SKM-1 treated with dmso at 0.1 percent for 144 hours (cell line): ENCODE data around the gene CBX4.
A peak's percentile ranks its signal among the peaks of the same experiment; 100 is the strongest.

Experiments used
- DNase-seq: peaks from one replicate; lab custom pipeline; 2025; ENCODE audit not compliant: unreplicated experiment; lab: John Stamatoyannopoulos, UW

CBX4 gene

GRCh38 chr17:79831265-79832217 is 7.7 kb downstream of the CBX4 start:
- DNase-seq, result no peak

- no peak for DNase-seq
These were observed 8.4 kb downstream of the CBX4 start for GRCh38 chr17:79830763-79831264.

DNA sequence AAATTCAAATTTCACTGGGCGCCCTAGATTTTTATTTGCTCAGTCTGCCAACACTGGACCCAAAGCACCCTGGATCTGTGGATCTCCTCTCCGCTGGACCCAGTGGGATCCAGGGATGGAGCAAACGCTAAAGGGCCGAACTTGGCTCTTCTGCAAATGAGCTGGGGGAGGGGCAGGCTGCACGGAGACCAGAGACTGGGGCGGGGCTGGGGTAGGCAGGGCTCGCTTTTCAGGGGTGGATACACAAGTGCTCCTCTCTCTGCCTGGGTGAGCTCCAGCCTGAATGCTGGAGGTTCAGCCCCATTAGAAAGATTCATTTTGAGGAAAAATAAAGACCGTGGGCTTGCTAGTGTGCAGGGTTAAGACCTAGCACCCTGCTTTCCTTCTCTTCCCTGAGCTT is 8.9 kb downstream of the CBX4 start:
- DNase-seq, result no peak

- DNase-seq, result no peak
These were observed 9.8 kb downstream of the CBX4 start for GRCh38 chr17:79829457-79829856.

DNA sequence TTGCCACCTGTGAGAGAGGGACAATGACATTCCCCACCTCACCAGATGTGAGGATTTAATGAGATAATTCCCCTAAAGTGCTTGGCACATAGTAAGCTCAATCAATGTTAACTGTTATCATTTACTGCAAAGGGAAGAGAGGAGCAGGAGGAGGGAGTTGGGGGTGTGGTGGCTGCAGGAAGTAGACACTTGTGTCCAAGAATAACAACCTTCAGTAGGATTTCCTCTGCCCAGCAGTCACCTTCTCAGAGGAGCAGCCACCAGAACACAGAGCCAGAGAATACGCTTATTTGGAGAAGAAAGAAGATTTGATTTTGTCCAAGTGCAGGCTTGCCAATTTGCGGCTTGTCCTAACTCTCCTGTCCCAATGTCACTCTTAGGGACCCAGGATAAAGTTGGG is 10.2 kb downstream of the CBX4 start:
- no peak for DNase-seq

DNA sequence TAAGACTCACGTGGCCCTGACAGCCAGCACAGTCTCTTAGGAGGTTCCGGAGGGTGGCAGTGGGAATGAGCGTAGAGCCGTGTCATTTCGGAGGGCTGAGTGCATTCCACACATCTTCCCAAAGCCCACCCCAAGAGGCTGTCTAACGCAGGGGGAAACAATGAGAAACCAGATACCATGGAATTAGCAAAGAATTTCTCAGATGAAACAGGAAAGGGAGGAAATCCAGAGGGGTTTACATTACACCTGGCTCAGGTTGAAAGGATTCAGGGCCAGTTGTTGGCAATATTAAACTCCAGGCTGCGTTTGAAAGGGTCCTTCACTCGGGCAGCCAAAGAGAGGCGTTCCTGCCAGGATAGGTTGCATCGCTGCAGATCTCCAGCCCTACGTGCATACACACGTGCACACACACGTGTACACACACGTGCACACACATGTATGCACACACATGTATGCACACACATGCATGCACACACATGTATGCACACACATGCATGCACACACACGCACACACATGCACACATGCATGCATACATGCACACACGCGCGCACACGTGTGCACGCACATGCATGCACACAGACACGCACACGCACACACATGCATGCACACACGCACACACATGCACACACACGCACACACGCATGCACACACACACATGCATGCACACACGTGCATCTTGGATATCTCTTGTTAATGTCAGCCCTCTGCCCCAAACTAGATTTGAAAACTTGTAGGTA is 12.2 kb downstream of the CBX4 start:
- no peak for DNase-seq

- DNase-seq, result peak; percentile 75
These were observed 13.0 kb downstream of the CBX4 start for GRCh38 chr17:79826204-79826680.

DNA sequence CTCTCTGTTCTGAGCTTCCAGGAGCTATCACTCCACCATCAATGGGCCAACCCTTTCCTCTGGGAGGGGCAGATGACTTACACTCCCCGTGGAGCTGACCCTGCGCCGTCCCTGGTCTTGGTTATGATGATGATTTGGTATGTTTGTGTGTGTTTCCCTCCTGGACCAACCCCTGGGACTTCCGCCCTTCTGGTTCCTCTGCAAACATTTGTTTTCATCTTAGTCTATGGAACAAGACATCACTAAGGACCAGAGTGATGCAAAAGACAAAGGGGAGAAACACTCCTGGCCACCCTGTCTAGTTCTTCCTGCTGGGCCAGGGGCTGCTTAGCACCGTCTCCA is 13.7 kb downstream of the CBX4 start:
- DNase-seq, result no peak

DNA sequence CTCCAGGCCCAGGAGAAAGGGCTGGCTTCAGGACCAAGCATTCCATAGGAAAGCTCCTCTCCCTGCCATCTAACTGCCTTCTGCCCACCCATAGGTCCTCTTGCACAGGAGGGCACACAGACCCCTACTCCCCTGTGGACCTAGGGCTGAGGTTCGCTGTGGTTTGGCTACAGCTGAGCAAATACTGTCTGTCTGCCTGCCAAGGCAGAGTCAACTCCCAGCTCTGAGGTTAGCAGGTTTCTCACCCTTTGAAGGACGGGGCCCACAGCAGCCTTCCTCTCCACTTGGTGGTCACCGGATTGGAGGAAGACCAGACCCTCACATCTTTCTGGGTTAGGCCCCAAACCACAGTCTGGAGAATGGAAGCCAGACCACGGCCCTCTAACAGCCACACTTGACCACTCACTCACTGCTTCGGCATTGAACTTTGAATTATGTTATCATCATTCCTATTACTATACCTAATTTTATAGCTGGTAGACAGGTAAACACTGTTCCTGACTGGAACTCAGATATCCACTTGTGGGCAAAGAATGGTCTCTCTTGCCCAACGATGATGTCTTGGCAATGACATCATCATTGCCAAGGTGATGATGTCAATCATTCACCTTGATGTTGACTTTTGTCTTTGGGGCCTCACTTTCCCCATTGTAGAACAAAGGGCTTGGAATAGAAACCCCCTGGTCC is 14.2 kb downstream of the CBX4 start:
- no peak for DNase-seq

GRCh38 chr17:79824234-79824633 is 15.0 kb downstream of the CBX4 start:
- no peak for DNase-seq

DNA sequence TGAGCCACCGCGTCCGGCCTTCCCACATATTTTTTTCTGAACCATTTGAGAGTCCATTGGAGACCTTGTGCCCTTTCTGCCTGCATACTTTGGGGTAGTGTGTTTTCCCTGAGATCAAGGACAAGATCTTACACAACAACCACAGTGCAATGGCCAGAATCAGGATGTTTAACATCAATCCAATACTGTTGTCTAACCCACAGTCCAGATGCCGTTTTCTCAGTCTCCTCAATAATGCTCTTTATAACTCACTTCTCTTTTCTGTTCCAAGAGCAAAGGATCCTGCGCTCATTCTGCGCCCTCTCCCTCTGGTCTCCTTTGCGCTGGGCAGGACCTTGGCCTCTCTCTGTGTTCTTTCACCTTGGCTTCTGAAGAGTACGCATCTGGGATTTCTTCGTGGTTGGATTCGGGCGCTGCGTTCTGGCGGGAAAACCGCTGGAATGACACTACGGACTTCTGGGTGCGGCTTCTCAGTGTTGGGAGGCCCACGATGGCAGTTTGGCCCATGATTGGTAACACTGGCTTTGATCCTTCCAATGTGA is 16.6 kb downstream of the CBX4 start:
- DNase-seq, result no peak

DNA sequence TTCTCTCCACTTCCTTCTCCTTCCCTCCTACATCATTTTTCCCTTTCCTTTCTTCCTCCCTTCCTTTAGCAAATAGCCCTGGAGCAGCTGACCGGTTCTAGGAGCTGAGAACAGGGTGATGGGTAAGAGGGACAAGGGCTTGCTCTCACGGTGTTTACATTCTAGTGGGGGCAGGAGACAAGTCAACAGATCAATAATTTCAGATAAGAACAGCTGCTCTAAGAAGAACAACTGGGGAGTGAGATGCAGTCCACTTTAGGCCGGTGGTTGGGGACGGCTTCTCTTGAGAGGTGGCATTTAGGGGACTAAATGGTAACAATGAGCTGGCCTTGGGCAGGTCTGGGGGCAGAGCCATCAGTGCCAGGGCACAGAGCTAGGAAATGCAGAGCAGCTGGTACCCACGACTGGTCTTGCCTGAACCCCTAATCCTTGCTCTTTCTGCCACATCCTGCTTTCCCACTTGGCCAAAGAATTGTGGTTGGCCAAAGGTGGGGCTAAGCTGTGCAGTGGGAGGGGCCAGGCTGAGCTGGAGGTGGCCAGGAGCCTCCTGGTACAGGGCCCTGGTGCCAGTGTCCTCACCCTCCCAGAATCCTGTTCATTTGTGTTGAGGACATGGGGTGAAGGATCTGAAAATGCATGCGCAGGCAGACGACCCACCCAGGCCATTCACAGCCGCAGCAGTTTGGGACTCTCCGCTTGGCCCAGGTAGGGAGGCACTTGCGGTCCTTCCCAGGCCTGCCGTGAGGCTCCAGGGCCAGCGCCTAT is 17.7 kb downstream of the CBX4 start:
- DNase-seq, result no peak

- no peak for DNase-seq
These were observed 18.3 kb downstream of the CBX4 start for GRCh38 chr17:79820959-79821330.

DNA sequence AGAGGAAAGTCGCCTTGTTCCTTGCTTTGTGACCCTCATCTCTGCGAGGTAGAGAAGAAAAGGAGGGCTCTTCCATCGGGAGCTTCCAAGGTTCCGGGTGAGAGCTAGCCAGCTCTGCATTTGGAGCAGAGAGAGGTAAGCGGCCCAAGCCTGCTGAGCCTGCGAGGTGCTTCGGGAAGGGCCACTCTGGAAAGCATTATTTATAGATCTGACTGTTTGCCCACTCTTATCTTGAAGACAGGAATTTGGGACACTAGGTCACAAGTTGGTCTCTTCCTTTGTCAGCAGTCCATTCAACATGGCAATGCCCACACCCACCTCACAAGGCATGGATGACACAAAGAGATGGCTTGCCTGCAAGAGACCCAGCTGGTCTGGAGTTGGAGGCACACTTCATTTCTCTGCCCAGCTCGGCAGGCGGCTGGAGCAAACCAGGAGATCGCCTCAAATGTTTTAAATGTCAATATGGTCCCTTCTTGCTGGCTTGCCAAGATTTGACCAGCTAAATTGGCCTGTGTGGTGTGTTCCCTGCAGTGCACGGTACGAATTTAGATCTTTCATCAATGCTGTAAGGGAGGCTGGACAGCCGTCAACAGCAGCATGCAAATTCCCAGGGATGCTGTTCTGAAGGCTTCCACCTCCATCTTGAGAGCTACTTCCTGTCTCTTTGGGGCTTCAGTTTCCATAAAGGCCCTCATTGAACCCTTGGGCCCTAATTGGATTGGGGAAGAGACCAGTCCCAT is 19.5 kb downstream of the CBX4 start:
- DNase-seq, result no peak

GRCh38 chr17:79819085-79819484 is 20.2 kb downstream of the CBX4 start:
- DNase-seq, result no peak

- DNase-seq, result no peak
These were observed 21.0 kb downstream of the CBX4 start for GRCh38 chr17:79818026-79818758.

DNA sequence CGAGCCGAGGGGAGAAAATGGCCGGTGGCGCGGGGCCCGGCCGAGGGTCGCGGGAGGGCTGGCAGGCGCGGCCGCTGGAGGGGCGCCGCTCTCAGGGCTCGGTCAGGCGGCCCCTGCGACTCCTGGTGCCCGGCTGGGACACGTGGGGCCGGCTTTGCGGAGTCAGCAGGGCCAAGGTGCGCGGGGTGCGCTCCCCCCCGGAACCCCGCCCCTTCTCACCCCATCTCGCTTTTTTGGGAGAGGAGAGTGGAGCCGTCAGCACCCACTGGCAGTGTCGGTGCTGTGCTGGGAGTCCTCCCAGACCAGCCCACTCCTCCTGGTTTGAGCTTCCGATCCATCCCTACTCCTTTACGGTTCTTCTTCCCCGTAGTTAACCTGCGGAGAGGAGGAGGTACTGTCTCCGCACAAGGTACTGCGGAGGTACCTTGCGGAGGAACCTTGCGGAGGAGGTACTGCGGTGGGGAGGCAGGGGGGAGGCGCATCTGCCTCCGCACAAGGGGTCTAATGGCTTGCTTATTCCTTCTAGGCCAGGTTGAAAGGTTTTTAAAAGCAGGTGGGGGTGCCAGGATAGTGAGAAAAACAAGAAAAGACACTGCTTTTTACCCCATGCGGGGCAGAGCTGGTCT is 23.3 kb downstream of the CBX4 start:
- no peak for DNase-seq

DNA sequence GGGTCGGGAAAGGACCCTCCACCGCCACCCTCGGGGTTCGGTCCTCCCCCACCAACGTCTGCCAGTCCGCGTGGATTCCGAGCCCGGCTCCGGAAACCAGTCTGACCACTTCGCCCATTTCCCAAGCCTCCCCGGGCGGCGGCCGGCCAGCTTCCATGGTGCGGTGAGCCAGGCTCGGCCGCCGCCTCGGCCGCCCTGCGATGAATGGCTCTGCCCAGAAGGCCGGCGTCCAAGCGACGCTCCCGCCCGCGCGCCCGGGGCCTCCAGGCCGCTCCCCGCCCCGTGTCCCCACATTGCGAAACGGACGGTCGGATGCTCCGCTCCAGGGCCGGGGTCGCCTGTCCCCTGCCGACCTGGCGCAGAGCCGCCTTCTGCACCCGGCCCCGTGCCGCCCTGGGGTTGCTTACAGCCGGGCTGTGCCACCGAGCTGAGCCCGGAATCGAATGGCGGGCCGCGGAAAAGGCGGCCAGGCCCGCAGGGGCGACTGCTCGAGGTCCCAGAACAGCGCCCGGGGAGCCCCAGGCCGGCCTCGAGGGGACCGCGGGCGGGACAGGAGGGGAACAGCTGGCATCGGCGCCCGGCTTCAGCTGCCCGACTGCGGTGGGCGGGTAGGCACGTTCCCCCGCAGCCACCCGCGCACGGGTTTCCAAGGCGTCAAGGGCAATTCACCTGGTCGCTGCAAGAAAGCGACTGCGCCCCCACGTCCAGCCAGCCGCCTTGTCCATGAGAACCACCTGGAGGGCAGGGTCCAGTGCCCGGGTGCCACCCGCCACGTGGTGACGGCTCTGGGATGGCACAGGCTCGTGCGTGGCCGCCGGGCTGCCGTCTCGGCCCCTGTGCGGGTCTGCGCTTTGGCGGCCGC is 24.0 kb downstream of the CBX4 start:
- no peak for DNase-seq
